ENCODE results near the gene MYH9. TPM values are rescaled to one million over a fixed set of nuclear protein-coding genes. Genes with fewer than 3 reads are reported as not detected.
"Not testable (repeated sequence)": the region's sequence is repeated elsewhere in the genome, so short reads cannot be mapped to it uniquely, and the experiment has no call there.

The MYH9 gene
- total RNA-seq, 1 donor from 2014 or later = 122 TPM

GRCh38 chr22:36280379-36280778 is 107.4 kb downstream of the MYH9 start:
- Mint-ChIP-seq H3K4me3 (ENCODE audit: unreplicated experiment) (no peak overlapping the region), H3K4me1 (ENCODE audit: low read depth, unreplicated experiment) (no peaks in the 10 kb centered on the region), H3K27me3 (ENCODE audit: unreplicated experiment) (peaks cover 4% of the 10 kb centered on the region), H3K9me3 (ENCODE audit: unreplicated experiment) (no peaks in the 10 kb centered on the region), H3K27ac (ENCODE audit: unreplicated experiment) (no peak overlapping the region), H3K36me3 (ENCODE audit: unreplicated experiment) (peaks cover 6% of the 10 kb centered on the region)
- no peak for DNase-seq
- TF ChIP-seq CTCF (IDR thresholded peaks at IDR 0.05; ENCODE audit: partially characterized antibody, unreplicated experiment) = no peak

DNA sequence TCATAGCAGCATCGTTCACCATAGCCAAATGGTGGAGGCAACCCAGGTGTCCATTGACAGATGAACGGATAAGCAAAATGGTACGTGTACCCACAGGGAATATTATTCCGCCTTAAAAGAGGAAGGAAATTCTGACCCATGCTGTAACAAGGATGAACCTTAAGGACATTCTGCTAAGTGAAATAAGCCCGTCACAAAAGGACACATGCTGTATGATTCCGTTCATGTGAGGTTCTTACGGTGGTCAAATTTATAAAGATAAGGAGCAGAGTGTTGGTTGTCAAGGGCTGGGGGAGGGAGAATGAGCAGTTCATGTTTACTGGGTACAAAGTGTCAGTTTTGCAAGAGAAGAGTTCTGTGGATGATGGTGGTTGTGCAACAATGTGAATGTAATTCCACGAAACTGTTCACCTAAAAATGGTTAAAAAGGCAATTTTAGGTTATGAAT is 108.5 kb downstream of the MYH9 start:
- DNase-seq = no peak
- H3K4me3 Mint-ChIP-seq (ENCODE audit: unreplicated experiment) = no peak overlapping the region
- peaks cover 9% of the 10 kb centered on the region for H3K27me3 Mint-ChIP-seq (ENCODE audit: unreplicated experiment)
- peaks cover 10% of the 10 kb centered on the region for H3K36me3 Mint-ChIP-seq (ENCODE audit: unreplicated experiment)
- H3K27ac Mint-ChIP-seq (ENCODE audit: unreplicated experiment) = no peak overlapping the region
- no peak for TF ChIP-seq CTCF (IDR thresholded peaks at IDR 0.05; ENCODE audit: partially characterized antibody, unreplicated experiment)
- H3K9me3 Mint-ChIP-seq (ENCODE audit: unreplicated experiment) = peaks cover 2% of the 10 kb centered on the region
- no peaks in the 10 kb centered on the region for H3K4me1 Mint-ChIP-seq (ENCODE audit: low read depth, unreplicated experiment)

GRCh38 chr22:36277482-36278291 is 110.1 kb downstream of the MYH9 start:
- Mint-ChIP-seq H3K4me3 (ENCODE audit: unreplicated experiment) (no peak overlapping the region), H3K4me1 (ENCODE audit: low read depth, unreplicated experiment) (no peaks in the 10 kb centered on the region), H3K9me3 (ENCODE audit: unreplicated experiment) (peaks cover 2% of the 10 kb centered on the region), H3K27ac (ENCODE audit: unreplicated experiment) (no peak overlapping the region), H3K36me3 (ENCODE audit: unreplicated experiment) (peaks cover 10% of the 10 kb centered on the region), H3K27me3 (ENCODE audit: unreplicated experiment) (peaks cover 4% of the 10 kb centered on the region)
- TF ChIP-seq CTCF (IDR thresholded peaks at IDR 0.05; ENCODE audit: partially characterized antibody, unreplicated experiment) = peak; percentile 78
- peak; percentile 63 for DNase-seq

DNA sequence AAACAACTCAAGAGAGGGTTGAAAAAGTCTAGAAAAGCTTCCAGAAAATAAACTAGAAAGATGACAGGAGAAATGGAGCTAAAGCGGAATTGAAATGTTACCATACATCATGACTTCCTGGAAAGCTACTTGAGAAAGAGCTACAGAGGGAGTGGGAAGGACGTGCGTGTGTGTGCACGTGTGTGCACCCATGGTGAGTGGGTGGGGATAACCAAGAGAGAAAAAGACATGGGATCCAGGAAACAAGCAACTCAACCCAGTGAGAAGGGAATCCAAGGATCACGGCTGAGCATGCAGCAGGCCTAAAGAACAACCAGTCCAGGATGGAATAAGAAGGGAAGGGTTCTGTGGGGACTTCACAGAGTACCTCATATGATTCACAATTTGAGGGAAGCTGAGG is 113.2 kb downstream of the MYH9 start:
- Mint-ChIP-seq H3K4me3 (ENCODE audit: unreplicated experiment) (no peak overlapping the region), H3K9me3 (ENCODE audit: unreplicated experiment) (peaks cover 2% of the 10 kb centered on the region), H3K36me3 (ENCODE audit: unreplicated experiment) (peaks cover 9% of the 10 kb centered on the region), H3K4me1 (ENCODE audit: low read depth, unreplicated experiment) (no peaks in the 10 kb centered on the region), H3K27ac (ENCODE audit: unreplicated experiment) (peak overlapping the region; percentile 7), H3K27me3 (ENCODE audit: unreplicated experiment) (peaks cover 4% of the 10 kb centered on the region)
- no peak for TF ChIP-seq CTCF (IDR thresholded peaks at IDR 0.05; ENCODE audit: partially characterized antibody, unreplicated experiment)
- no peak for DNase-seq

DNA sequence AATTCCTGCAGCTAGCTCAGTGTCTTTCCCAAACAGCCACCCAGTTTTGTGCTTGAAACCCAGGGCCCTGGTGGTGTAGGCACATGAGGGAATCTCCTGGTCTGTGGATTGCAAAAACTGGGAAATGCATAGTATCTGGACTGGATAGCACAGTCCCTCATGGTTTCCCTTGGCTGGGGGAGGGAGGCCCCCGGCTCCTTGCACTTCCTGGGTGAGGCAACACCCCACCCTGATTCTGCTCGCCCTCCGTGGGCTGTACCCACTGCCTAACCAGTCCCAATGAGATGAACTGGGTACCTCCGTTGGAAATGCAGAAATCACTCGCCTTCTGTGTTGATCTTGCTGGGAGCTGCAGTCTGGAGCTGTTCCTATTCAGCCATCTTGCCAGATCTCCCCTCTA is 115.8 kb downstream of the MYH9 start:
- H3K9me3 Mint-ChIP-seq (ENCODE audit: unreplicated experiment); H3K4me1 Mint-ChIP-seq (ENCODE audit: low read depth, unreplicated experiment); H3K27me3 Mint-ChIP-seq (ENCODE audit: unreplicated experiment); DNase-seq; H3K27ac Mint-ChIP-seq (ENCODE audit: unreplicated experiment); H3K4me3 Mint-ChIP-seq (ENCODE audit: unreplicated experiment); H3K36me3 Mint-ChIP-seq (ENCODE audit: unreplicated experiment): not testable (repeated sequence)

DNA sequence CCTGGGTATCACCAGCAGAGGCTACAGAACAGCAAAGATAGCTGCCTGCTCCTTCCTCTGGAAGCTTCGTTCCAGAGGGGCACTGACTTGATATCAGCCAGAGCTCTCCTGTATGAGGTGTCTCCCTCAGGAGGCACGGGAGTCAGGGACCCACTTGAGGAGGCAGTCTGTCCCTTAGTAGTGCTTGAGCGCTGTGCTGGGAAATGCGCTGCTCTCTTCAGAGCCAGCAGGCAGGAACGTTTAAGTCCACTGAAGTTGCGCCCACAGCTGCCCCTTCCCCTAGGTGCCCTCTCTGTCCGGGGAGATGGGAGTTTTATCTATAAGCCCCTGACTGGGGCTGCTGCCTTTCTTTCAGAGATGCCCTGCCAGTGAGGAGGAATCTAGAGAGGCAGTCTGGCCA is 116.5 kb downstream of the MYH9 start:
- not testable (repeated sequence) for H3K36me3 Mint-ChIP-seq (ENCODE audit: unreplicated experiment); H3K27ac Mint-ChIP-seq (ENCODE audit: unreplicated experiment); H3K27me3 Mint-ChIP-seq (ENCODE audit: unreplicated experiment); DNase-seq; H3K9me3 Mint-ChIP-seq (ENCODE audit: unreplicated experiment); H3K4me3 Mint-ChIP-seq (ENCODE audit: unreplicated experiment); H3K4me1 Mint-ChIP-seq (ENCODE audit: low read depth, unreplicated experiment)

All from glutamatergic neuron (in vitro differentiated cells).